ENCODE data around the gene SND1.

GRCh38 chr7:127794551-127794950 lies 142.6 kb downstream of the SND1 start:
- no peak for TF ChIP-seq CTCF (IDR thresholded peaks at IDR 0.05)
- no peak for TF ChIP-seq EP300 (IDR thresholded peaks at IDR 0.05)
- TF ChIP-seq POLR2A (IDR thresholded peaks at IDR 0.05), result no peak
